Adrenal gland (tissue), 5 donors: ENCODE results near the gene PIGS.

ENCODE experiments used
- CTCF ChIP-seq, 6 experiments: fragments of 450-650 bp in 4 of 6; fragments of 200-600 bp in 2 of 6; sonication (generic) in 1 of 6; IDR thresholded peaks; 1 replicate in 5 of 6; 2 replicates in 1 of 6; pipeline versions ENCODE4 v1.5.1 to v1.8.0; 2016 to 2021; ENCODE audit warnings: antibody characterized with exemption in 6 of 6, mild to moderate bottlenecking in 2 of 6, moderate library complexity in 1 of 6
- POLR2A ChIP-seq, 2 donors: fragments of 450-650 bp; IDR thresholded peaks; one replicate each; pipeline ENCODE4 v1.6.1; 2017; ENCODE audit warnings: antibody characterized with exemption in 2 of 2, mild to moderate bottlenecking in 2 of 2, moderate library complexity in 1 of 2
- donor health status: DM: no; HTN: no; CAD: no.

GRCh38 chr17:28536532-28537218, 34.6 kb downstream of the PIGS start:
- no peak for TF ChIP-seq POLR2A (IDR thresholded peaks at IDR 0.05)
- no peak for TF ChIP-seq CTCF (IDR thresholded peaks at IDR 0.05)
